HG03025 (cell line): ENCODE results near the gene PRKCB.
"Not testable (repeated sequence)": the region's sequence is repeated elsewhere in the genome, so short reads cannot be mapped to it uniquely, and the experiment has no call there.

Experiments
- ATAC-seq: cut with Tn5 transposase; IDR thresholded peaks from one replicate; pipeline ENCODE4 v1.9.1; 2021; ENCODE audit warnings: mild to moderate bottlenecking, moderate library complexity; ENCODE audit not compliant: unreplicated experiment, low FRiP score

PRKCB gene

DNA sequence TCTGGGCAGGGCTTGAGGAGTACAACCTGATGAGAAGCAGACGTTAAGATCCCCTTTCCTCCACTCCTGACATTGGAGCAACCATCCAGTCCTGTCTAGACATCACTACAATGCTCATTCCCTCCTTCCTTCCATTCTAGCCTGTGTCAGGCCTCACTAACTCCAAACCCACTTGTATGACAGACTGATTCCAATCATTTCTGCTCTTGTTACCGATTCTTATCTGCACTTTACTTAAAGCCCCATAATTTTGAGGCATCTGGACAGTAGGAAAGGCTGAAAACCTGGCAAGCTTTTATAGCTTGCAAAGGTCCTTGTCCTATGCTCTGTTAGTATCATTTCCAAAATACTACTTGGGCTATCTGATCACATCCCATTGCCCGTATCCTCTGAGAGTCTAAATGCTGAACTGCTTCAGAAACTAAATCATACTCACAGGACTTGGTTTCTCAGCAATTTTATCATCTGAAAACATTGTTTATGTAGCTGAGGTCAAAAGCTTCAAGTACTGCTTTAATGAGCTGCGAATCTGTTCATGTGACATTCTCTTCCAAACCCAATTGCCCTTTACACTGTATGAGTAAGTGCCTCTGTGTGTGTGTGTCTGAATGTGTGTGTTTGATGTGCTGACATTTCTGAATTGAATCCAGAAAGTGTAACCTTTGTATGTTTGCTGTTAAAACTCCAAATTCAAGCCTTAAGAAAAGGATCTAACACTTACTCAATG is 363.2 kb downstream of the PRKCB start:
- no peak for ATAC-seq

DNA sequence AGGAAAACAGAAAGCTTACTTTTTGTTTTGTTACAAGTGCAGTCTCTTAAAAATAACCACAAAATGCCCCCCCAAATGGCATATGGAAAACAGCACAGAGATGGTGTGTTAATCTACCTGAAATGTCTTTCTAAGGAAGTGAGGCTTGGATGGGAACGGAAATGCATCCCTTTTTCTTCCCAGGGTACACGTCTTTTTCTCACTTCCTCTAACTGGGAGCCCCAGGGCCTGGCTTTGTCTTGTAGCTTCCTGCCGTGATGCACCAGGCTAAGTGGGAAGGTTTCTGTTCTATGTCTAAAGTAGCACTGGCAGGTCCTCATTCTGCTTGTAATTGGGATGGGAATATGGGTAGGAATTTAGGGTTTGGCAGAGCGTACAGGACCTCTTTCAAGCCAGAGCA is 367.9 kb downstream of the PRKCB start:
- no peak for ATAC-seq

- ATAC-seq: no peak
Observed at GRCh38 chr16:24204150-24204665, 368.4 kb downstream of the PRKCB start.

DNA sequence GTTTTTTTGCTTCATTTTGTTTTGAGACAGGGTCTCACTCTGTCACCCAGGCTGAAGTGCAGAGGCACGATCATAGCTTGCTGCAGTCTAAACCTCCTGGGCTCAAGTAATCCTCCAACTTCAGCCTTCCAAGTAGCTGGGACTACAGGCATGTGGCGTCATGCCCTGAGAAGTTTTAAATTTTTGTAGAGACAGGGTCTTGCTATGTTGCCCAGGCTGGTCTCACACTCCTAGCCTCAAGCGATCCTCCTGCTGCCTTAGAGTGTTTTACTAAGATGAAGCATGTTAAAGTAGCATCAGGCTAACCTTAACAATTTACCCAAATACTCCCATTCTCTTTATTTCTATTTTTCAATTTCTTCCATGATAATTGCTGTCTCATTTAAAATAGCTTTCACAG is 371.1 kb downstream of the PRKCB start:
- ATAC-seq: no peak

- no peak for ATAC-seq
Observed at GRCh38 chr16:24208710-24209109, 372.9 kb downstream of the PRKCB start.

DNA sequence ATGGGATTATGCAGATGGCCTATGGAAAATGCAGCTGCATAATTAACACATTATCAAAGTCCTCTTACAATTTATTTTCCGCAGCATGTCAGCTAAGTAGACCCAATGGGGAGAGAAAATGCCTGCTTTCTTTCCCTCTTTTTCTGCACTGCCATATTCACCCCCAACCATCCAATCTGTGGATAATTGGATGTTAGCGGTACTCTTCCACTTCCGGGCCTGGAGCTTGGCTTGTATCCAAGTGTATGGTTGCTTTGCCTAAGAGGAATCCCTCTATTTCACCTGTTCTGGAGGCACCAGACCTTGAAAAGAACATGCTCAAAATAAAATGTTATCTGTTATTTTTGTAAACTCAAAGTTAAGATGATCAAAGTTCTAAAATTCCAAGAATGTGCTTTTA is 379.2 kb downstream of the PRKCB start:
- ATAC-seq: no peak

DNA sequence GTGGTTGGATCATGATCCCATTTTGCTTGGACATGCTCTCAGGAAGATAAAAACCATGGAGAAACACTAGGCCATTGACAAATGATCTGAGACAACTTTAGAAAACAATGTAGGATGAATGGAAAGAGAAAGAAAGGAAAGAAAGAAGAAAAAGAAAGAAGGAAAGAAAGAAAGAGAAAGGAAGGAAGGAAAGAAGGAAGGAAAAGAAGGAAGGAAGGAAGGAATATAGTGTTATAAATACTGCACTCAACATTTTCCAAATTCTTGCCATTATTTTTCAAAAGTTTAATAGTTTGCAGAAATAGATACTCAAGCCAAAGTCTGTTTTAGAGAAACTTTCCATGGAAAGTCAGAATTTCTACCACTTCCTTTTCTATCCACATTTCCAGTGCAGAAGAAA is 381.2 kb downstream of the PRKCB start:
- ATAC-seq: no peak

DNA sequence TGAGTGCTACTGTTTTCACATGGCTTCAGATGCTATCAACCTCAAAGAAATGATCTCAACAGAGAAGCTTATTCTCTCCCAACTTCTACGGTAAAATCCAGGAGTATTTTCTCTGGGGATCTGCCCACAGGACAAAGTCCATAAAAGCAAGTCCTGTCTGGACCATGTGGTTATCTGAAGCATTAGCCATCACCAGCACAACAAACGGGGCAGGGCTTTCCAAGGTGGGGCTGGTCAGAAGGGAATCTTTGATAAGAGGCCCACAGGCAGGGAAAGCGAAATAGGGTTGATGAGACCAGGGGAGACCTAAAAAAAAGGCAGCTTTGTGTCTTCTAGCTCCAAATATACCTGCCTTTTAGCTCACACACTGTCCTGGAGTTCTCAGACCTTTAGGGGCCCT is 381.7 kb downstream of the PRKCB start:
- no peak for ATAC-seq

- no peak for ATAC-seq
Observed at GRCh38 chr16:24218299-24218698, 382.5 kb downstream of the PRKCB start.

DNA sequence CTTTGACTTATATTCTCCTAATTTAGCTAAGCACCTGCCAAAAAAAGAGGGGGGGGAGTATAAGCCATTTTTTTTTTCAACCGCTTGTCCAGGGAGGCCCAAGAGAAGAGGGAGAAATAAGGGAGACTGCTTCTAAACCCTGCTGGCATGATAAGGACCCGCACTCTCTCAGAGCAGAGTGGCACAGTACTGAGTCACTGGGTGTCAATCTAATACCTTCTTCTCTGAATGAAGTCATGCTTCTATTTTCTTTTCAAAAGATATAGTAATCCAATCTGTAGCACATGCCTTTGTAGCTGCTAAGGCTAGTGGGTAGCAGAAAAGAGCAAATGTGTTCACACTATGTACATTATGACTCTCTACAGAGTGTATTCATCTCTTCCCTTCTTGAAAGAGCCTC is 385.4 kb downstream of the PRKCB start:
- ATAC-seq: no peak

DNA sequence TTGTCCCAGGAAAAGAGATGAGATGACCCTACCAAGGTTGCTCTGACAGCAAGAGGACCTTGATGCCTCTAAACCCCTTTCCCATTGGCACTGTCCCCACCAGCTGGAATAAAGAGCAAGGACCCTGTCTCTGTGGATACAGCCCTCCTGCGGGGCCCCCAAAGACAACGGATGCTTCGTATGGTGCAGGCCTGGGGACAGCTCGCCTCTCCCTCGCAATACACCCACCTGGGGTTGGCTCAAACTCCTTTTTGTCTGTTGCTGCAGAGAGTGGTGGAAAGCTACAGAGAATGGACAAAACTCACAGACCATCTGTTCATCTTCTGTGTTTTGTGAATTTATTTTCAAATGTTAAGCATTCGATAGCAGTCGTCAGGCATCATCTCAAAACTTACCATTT is 392.7 kb downstream of the PRKCB start:
- ATAC-seq: no peak

GRCh38 chr16:24232936-24233335 is 397.2 kb downstream of the PRKCB start:
- ATAC-seq: no peak

GRCh38 chr16:24234737-24235136 is 399.0 kb downstream of the PRKCB start:
- ATAC-seq: no peak

- no peak for ATAC-seq
Observed at GRCh38 chr16:24235806-24236205, 400.0 kb downstream of the PRKCB start.

DNA sequence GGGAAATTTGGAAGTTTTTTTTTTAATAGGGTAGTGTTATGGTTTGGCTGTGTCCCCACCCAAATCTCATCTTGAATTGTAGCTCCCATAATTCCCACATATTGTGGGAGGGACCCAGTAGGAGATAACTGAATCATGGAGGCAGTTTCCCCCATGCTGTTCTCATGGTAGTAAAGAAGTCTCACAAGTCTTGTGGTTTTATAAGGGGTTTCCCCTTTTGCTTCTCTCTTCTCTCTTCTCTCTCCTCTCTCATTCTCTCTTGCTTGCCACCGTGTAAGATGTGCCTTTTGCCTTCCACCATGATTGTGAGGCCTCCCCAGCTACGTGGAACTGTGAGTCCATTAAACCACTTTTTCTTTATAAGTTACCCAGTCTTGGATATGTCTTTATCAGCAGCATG is 403.1 kb downstream of the PRKCB start:
- ATAC-seq: not testable (repeated sequence)

DNA sequence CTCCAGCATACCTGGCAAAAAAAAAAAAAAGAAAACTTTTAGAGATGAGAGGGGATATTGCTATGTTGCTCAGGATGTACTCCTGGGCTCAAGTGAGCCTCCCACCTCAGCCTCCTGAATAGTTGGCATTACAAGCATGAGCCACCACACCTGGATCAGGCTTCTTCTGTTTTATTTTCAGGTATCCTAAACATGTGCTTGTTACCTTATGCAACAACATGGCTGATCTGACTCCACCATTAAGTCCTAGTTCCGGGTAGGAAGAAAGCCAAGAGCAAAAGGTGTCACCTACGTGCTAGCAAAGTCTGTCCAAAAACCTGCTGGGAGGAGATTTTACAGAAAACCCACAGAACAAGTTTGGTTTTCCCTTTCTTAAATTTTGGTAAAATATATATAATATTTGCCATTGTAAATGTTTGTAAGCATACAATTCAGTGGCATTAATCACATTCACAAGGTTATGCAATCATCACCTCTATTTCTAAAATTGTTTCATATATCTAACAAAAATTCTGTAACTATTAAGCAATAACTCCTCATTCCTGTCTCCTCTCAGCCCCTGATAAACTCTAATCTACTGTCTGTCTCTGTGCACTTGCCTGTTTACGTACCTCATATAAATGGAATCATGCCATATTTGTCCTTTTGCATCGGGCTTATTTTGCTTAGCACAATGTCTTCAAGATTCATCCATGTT is 411.3 kb downstream of the PRKCB start:
- ATAC-seq: no peak

DNA sequence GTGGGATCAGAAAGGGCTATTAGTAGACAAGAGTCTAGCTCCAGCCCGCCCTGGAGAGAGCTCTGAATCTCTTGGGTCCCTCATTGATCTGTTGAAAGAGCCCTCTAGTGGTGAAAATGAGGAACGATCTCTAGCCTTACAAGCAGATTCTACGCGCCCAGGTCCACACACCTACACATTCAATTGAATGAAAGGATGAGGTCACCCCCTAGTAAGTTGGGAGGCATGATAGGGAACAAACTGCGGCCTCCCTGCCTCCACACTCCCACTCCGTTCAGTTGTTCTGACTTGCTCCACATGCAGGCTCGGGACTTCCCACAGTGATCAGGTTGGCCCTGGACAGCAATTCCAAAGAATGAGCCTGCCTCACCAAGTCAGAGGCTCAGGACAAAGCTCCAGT is 417.4 kb downstream of the PRKCB start:
- ATAC-seq: no peak

DNA sequence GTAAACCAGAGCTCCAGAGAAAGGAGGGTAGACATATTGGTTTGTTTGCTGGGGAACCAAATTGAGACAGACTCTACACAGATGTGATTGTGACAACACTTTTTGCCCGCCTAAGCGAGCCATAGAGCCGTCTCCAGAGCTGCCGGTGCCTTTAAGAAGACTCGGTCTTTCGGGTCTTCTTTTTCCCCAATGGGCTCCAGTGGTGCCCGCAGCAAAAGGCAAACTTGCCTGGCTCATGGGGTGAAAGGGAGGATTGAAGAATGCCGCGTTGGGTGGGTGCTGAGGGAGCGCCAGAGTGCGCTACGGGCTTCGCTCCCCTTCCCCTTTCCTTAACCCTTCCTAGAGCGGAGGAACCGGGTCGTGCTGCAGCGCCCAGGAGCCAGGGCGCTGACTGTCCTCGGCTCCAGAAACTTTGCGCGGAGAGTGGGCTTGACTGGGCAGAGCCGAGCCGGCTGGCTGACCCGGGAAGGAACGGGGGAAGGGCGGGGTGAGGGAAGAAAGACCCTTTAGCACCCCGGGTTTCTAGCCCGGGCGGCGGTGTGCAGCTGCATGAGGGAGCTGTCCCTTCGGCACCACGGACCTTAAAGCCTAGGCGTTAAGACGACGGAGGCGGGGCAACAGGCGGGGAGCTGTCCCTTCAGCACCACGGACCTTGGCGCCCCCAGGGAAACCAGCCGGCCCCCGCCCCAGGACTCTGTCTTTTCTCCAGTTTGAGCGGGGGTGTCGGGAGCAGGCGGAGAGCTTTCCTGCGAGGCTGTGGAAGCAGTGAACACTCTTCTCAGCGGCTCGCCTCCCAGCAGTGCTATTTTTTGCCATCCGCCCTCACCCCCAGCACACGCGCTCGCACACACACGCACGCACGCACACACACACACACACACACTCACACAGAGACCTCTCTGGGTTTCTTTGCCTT is 419.9 kb downstream of the PRKCB start, which contains the start of gene CACNG3:
TSS of gene CACNG3 (plus strand) at position 880 of the 916 bp plus-strand sequence. CDS start 420 bp downstream, outside the sequence.
- ATAC-seq: no peak

GRCh38 chr16:24257958-24258357 is 422.2 kb downstream of the PRKCB start:
- no peak for ATAC-seq

DNA sequence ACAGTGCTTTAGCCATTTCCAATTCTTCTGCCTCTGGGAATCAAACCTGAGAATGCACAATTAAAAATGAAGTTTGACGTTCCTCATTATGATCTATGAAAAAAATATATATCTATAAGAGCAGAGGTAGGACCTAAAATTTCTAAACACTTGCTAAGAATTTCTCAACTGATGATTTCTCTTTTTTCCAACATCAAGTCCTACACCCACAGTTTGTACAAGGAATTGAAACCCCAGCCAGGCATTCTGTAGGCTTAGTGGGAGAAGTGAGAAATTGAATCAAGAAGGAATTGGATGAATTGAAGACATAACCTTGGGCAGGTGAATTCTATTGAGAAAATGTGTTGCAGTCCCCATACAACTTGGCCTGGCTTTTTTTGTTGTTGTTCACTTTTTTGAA is 423.0 kb downstream of the PRKCB start:
- ATAC-seq: no peak

GRCh38 chr16:24262816-24263215 is 427.0 kb downstream of the PRKCB start:
- no peak for ATAC-seq
